ENCODE measurements around the gene PROS1. TPM values are rescaled to one million over a fixed set of nuclear protein-coding genes. Genes with fewer than 3 reads are reported as not detected.
"Not testable (repeated sequence)": the region's sequence is repeated elsewhere in the genome, so short reads cannot be mapped to it uniquely, and the experiment has no call there.

PROS1 gene
- total RNA-seq, 1 donor from 2014 or later = 19.2 TPM

DNA sequence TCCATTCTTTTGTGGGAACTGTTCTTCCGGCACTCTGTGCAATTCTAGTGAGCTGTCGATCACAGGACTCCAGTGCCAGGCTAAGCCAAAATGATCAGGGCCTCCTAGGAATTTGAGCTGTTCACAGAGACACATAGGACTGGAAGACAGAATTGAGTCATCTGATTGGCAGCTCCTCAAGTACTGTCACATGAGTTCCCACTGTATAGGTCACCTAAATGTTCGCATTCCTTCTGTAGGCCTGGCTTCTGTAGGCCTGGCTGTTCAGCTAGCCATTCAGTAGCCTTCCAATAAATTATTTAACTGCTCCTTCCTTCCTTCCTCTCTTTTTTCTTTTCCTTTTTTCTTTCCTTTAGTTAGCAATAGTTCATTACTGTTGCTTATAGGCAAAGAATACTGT, 4.3 kb downstream of the PROS1 start:
- no peak for DNase-seq

DNA sequence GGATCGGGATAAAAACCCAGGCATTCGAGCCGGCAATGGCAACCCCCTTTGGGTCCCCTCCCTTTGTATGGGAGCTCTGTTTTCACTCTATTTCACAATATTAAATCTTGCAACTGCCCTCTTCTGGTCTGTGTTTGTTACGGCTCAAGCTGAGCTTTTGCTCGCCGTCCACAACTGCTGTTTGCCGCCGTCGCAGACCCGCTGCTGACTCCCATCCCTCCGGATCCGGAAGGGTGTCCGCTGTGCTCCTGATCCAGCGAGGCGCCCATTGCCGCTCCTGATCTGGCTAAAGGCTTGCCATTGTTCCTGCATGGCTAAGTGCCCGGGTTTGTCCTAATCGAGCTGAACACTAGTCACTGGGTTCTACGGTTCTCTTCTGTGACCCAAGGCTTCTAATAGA, 8.6 kb downstream of the PROS1 start:
- DNase-seq = not testable (repeated sequence)

DNA sequence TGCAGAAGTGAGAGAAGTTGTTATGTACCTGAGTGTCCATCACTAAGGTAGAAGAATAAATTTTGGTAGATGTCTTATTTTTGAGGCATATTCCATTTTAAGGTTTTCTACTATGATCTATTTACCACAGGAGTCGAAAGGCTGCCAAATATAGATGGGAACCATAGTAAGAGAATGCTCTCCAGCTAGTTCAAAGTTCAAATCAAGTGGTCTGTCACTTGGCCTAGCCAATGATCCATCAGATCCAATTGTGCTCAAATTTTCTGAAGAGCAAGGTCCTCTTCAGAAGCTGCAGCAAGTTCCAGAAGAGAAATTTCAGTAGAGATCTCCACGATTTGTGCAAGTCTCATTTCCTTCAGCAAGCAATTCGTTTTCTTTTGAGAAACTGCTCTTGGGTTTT, 10.9 kb downstream of the PROS1 start:
- no peak for DNase-seq

DNA sequence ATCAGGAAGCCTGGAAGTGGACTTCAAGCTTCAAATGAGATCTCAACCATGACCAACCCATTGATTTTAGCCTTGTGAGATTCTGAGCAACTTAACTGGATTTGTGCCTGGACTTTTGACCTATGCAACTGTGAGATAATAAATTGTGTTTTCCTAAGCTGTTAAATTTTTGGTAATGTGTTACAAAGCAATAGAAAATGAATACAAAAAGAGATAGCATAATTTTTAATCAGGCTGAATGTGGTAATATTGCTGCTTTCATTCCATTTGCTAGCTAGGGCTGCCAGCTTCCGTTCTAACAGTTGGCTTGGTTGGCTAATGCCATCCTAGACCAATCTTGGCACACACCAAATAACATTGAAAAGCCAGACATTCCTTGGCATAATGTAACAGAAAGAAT, 12.2 kb downstream of the PROS1 start:
- DNase-seq = no peak

DNA sequence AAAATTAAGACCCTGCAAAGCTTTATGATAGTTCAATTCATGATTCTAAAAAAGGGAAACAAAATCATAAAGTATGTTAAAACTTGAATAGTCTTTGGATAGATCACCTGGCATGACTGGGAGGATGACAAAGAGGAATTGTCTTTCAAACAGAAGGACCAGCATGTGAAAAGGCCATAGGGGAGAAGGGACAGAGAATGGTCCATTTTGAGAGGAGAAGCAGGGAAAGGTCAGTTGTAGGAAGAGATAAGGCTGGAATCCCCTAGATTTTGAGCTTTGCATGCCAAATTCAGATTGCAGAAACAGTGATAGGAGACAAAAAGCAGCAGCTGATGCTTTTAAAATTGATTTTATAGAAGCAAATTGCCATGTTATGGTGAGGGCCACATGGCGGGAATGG, 12.7 kb downstream of the PROS1 start:
- DNase-seq = no peak

DNA sequence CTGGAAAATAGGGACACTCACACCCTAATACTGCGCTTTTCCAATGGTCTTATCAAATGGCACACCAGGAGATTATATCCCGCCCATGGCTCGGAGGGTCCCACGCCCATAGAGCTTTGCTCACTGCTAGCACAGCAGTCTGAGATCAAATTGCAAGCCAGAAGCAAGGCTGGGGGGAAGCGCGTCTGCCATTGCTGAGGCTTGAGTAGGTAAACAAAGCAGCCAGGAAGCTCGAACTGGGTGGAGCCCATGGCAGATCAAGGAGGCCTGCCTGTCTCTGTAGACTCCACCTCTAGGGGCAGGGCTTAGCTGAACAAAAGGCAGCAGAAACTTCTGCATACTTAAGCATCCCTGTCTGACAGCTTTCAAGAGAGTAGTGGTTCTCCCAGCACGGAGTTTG, 23.7 kb downstream of the PROS1 start:
- DNase-seq = not testable (repeated sequence)

DNA sequence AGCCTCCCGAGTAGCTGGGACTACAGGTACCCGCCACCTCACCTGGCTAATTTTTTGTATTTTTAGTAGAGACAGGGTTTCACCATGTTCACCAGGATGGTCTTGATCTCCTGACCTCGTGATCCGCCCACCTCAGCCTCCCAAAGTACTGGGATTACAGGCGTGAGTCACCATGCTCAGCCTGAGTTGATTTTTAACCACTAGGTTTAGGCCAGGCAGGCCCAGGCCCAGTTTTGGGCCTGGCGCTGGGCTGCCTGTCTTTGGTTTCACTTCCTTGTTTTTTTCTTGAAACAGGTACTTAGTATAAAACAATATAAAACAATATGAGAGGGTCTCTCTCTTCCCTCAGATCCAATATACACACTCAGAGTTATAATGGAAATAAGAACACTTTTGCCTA, 36.2 kb downstream of the PROS1 start:
- not testable (repeated sequence) for DNase-seq

DNA sequence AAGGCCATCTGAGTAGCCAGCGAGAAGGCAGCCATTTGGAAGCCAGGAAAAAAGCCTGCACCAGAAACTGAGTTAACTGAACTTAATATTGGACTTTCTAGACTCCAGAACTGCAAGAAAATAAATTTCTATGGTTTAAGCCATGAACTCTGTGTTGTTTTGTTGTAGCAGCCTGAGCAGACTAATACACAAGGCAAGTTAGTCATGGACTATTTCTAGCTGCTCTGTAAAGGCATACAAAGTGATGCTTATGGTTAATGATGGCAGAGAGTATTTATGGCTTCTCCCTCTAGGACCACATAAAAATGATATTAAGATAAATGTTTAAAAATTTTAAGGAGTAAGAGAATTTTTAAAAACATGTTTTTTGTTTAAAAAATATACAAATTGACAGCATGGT, 37.1 kb downstream of the PROS1 start:
- DNase-seq = no peak

DNA sequence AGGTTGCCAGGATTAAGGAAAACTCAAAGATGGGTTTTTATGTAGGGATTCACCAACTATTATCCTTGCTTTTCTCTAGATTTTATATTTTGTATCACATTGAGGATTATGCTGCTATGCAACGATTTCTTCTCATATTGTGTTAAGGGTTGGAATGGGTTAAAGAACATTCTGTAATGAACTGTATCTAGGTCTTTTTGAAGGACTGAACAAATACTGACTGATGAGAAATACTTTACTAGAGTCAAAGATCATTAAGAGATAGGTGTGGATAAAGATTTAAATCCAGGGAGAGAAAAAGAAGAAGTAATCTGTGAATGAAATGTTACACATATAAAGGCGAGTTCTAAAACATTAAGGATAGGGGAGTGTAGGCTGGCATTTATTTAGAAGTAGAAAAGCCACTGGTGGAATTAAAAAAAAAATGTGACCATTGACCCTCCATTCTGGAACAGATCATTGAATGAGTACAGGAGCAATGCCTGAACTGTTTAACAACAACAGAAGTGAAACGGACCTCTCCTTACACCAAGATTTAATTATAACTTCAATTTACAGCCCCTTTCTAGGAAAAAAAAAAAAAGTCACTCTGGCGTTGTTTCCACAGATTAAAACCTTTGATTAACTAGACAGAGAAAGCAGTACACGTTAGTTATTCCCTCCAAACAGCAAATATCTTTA, 39.2 kb downstream of the PROS1 start:
- DNase-seq = no peak

DNA sequence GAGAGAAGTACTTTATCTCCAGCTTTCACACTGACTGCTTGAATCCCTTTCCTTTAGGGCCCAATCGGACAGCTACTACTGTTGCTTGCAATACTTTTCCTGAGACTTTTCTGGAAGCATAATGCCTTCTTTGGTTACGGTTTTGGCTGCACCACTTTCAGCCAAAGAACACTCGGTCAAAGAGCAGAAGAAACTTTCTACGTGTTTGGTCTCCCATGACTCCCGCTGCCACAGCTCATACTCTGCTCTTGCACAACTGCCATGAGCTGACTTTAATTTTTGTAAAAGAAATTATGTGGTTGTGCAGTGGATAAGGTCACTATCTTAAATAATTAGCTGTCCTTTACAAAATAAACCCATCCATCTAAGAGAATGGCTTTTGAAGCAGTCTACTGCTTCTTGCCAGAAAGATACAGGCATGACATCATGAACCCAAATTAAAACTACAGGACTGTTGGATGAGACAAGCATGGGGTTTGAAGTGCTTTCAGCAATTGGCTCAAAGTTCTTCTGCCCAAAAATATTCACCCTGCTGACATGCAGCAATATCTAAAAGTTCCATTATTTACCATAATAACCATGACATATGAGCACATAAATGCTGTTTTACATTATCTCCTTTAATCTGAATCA, 42.0 kb downstream of the PROS1 start:
- no peak for DNase-seq

DNA sequence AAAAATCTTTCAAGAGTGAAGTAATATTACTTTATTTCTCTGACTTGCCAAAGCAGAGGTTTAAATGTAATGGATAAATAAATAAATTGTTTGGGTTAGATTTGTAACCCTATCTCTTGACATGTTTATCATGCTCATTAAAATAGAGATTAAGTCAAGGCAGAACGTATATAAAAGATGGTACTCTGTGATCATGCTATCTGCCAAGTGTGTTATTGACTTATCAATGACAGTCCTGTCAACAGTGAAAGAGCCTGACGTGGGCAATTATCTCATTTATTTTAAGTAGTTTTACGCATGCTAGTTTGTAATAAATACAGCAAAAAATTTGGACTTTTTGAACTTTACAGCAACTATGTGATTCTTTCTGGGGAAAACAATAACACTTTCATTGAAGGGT, 43.7 kb downstream of the PROS1 start:
- no peak for DNase-seq

DNA sequence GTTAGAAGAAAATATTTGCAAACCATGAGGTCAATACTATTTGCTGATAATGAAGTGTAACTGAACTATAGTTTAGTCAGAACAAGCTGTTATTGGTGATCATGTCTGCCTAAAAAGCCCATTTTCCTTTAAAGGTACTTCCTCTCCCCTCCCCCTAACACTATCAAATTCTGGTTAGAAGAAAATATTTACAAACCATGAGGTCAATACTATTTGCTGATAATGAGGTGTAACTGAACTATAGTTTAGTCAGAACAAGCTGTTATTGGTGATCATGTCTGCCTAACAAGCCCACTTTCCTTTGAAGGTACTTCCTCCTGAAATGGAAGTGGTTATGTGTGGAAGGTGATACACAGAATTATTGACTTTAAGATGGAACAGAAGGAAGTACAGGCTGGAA, 46.9 kb downstream of the PROS1 start:
- DNase-seq = no peak

DNA sequence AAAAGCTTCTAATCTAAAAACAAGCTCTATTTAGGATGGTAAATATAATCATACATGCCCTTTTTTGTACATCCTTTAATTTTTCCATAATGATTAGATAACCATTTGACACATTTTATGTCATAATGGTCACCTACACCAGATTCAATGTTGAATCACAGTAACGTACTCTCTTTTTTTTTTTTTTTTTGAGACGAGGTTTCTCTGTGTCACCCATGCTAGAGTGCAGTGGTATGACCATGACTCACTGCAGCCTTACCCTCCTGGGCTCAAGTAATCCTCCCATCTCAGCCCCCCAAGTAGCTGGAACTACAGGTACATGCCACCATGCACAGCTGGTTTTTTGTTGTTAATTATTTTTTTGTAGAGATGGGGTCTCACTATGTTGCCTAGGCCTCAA, 49.2 kb downstream of the PROS1 start:
- no peak for DNase-seq

DNA sequence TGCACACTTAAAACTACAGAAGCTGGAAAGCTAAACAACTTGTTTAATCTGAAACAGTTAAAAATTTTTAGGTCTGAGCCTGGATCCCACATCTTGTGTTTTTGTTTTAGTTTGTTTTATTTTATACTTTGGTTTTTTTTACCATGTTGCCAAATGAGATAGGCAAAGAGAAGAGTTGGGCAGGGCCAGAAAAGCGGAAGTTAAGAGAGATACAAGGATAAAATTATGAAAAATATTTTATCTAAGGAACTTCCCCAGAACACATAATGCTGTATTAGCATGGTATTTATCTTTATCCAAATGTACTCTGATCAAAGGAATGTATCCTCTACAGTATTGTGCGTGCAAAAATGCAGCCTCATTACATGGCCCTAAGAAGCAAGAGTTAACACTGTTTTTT, 50.7 kb downstream of the PROS1 start:
- DNase-seq = no peak

DNA sequence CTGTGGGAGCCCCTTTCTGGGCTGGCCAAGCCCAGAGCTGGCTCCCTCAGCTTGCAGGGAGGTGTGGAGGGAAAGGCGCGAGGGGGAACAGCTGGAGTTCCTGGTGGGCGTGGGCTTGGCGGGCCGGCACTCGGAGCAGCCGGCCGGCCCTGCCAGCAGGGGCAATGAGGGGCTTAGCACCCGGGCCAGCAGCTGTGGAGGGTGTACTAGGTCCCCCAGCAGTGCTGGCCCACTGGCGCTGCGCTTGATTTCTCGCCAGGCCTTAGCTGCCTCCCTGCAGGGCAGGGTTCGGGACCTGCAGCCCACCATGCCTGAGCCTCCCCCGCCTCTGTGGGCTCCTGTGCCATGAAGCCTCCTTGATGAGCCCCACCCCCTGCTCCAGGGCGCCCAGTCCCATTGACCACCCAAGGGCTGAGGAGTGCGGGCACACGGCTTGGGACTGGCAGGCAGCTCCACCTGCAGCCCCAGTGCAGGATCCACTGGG, 56.1 kb downstream of the PROS1 start:
- not testable (repeated sequence) for DNase-seq

DNA sequence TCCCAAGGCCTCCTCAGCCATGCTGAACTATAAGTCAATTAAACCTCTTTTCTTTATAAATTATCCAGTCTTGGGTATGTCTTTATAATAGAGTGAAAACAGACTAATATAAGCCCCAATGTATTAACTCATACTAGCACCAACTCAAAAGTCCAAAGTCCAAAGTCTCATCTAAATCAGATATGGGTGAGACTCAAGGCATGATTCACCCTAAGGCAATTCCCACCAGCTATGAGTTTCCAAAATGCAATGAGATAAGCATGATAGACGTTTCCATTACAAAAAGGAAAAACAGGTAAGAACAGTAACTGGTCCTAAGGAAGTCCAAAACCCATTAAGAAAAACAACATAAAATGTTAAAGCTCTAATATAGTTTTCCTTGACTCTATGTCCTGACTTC, 60.1 kb downstream of the PROS1 start:
- not testable (repeated sequence) for DNase-seq

DNA sequence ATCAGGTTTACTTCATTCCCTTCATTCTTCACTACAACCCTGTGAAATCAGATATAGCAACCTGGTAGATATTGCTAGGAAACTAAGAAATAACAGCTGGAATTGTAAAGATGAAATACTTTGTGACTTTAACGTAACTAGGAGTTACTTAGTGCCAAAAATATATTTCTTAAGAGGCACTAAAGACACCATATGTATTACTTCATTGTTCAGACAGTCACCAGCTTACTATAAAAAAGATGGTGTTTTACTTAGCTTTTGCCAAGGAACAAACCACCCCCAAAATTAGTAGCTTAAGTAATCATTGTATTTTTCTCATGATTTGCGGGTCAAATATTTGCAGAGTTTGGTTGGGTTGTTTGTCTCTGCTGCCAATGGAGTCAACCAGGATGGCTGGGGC, 62.5 kb downstream of the PROS1 start:
- DNase-seq = no peak

DNA sequence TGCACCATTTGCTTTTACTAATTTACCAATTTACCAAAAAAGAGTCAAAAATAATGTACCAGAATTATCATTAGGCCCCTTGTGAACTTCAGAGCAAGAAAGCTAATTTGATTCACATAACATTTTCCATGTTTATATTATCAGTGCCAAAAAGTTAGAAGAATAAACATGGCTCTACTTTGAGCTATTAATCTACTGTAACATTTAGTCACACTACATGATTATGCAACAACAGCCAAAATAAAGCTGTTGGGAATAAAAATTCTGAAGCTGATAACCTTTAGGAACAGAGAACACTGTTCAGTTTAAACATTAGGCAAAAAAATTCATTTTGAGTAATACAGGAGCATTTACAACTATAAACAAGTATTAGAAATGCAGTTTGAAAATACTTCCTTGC, 63.6 kb downstream of the PROS1 start:
- DNase-seq = no peak

DNA sequence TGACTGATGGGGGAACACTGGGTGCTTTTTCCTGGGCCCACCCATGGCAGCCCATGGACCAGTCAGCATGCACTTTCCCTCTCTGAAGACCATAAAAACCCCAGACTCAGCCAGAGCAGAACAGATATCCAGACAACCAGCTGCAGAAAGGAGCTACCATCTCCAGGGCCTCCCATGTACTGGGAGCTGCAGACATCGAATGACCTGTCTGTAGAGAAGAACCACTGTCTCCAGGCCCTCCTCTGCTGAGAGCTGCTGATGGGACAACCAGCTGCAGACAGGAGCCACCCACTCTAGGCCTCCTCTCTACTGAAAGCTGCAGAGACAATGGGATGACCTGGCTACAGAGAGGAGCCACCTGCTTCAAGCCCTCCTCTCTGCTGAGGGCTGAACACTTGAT, 66.6 kb downstream of the PROS1 start:
- DNase-seq = no peak

DNA sequence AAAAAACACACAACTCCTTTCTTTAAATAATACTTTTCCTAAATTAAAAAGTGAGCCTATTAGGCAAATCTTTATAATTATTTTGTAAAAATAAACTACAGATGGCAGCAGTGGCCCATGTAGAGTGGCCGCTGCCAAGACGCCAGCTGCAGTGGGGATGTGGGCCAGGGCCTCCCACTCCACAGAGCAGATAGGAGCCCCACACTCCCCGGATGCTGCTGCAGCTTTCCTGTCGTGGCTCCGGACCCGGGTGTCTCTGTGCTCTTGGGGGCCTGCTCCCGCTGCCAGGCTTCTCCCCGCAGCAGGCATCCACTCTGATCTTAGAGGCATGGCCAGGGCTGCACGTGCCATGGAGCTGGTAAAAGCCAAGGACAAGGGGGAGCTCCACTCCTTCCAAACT, 67.5 kb downstream of the PROS1 start:
- no peak for DNase-seq

DNA sequence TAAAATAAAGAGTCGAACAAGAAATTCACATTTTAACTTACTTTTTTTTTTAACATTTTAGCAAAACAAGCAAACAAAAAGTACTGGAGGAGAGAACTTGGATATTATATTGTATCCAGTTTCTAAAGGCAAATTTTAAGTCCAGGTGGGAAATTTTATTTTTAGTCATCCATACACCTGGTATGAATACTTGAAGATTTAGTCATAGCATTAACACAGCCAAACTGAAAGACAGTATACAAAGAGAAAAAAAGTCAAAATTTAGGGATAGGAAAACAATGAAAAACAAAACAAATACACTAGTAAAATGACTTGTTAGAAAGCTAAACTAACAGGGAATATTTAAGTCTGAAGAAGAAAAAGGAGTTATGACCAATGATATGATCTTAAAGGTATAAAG, 69.1 kb downstream of the PROS1 start:
- no peak for DNase-seq

DNA sequence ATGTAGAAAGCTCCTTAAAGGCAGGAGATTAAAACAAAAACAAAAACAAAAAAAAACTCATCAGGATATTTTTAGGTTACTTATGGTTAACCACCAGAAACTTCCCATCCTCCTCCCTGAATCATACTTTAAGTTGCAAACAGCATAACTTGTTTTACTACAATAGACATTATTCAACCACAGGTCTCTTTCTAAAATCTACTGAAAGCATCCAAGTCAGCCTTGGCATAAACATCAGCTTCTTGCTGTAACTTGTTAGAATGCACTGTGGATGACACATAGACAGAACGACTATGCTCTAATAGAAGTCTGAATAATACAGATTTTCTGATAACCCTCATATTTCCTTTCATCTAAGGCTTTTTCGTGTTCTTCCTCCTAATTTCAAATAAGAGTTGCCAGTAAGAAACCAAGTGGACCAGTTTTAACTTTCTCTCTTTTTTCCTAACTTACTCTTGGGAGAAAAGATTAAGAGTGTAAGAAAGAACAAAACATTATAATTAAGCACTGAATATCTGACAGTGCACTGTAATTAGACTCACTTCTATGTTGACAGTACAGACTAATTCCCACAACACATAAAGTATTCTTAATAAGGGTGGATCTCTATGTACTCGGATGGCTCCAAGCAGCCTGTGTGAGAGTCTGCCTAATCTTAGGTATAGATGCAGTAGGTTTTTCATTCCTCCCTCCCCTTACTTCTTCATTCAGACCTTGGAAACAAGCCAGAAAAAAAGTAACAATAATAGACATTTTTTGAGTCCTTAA, 95.3 kb downstream of the PROS1 start:
- not testable (repeated sequence) for DNase-seq

DNA sequence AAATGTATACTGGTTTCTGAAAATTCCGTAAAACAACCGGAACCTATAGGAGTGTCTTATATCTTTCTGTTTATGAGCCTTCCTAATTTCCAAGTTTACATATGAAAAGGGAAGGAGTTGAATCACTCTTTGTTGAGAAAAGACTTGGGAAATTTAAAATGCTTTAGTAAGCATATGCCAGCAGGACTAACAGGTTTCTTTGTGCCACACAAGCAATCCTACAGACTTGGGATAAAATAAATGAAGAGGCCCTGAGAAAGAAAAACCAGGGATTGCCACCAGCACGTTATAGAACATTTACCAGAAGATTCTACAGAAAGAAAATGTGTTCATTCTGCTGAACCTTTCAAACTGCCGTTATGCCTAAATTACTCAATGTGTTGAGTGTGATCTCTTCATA, 96.3 kb downstream of the PROS1 start:
- DNase-seq = not testable (repeated sequence)

DNA sequence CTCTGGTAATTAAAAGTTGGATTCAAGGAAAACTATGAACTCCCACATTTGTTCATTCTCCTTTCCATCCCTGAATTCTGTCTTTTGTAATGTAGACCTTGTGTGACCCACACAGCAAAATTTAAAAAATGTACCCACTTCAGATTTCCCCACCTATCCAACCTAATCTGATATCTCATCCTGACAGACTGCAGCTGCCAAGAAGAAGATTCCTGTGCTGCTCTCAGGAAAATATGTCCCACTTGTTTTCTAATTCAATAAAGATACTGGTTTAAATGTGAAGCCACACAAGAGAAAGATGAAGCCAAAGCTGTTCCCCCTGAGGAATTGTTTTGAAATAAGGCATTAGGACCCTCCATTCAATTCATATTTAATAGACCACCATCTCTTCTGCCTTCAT, 100.3 kb downstream of the PROS1 start:
- not testable (repeated sequence) for DNase-seq
